Activated T-cell treated with anti-CD3 and anti-CD28 coated beads, Interleukin-2, amount 50 U/mL, for 24 hours (primary cell): ENCODE results near the gene QTRT2.

Source experiments
- DNase-seq: peaks from one replicate; pipeline ENCODE4 v3.0.0-alpha.2; 2020
- H3K27ac Mint-ChIP-seq: 2 replicates; pipeline ENCODE4 v1.8.0; 2020; ENCODE audit warnings: mild to moderate bottlenecking, mixed read lengths
- H3K27me3 Mint-ChIP-seq: 2 replicates; pipeline ENCODE4 v1.8.0; 2020; ENCODE audit warnings: mixed read lengths
- H3K36me3 Mint-ChIP-seq: 2 replicates; pipeline ENCODE4 v1.8.0; 2020; ENCODE audit warnings: low read depth, mixed read lengths
- H3K4me1 Mint-ChIP-seq: 2 replicates; pipeline ENCODE4 v1.8.0; 2020; ENCODE audit warnings: low read depth, mixed read lengths
- H3K4me3 Mint-ChIP-seq: 2 replicates; pipeline ENCODE4 v1.8.0; 2020; ENCODE audit warnings: mild to moderate bottlenecking, moderate library complexity, mixed read lengths
- H3K9me3 Mint-ChIP-seq: 2 replicates; pipeline ENCODE4 v1.8.0; 2020; ENCODE audit warnings: mixed read lengths

QTRT2 gene

GRCh38 chr3:114057011-114057347 lies 442 bp downstream of the QTRT2 start:
- H3K36me3 Mint-ChIP-seq = peaks cover 57% of the 10 kb centered on the region
- no peak for DNase-seq
- H3K27me3 Mint-ChIP-seq = no peaks in the 10 kb centered on the region
- no peaks in the 10 kb centered on the region for H3K9me3 Mint-ChIP-seq
- H3K27ac Mint-ChIP-seq = peak overlapping the region; percentile 99
- peak overlapping the region; percentile 95 for H3K4me3 Mint-ChIP-seq
- H3K4me1 Mint-ChIP-seq = peaks cover 50% of the 10 kb centered on the region

DNA sequence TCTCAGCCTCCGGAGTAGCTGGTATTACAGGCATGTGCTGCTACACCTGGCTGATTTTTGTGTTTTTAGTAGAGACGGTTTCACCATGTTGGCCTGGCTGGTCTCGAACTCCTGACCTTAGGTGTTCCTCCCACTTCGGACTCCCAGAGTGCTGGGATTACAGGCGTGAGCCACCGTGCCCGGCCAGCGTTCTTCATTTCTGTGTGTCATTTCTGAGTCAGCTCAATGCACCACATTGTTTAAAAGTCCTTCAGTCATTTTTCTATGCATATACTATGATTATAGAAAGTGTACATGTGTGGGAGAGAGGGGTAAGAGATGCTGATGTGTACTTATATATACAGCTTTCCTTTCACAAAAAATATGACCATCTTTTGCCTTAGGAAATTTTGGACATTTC lies 2.1 kb downstream of the QTRT2 start:
- H3K4me3 Mint-ChIP-seq = peak overlapping the region; percentile 95
- no peaks in the 10 kb centered on the region for H3K9me3 Mint-ChIP-seq
- H3K27ac Mint-ChIP-seq = no peak overlapping the region
- no peak for DNase-seq
- H3K27me3 Mint-ChIP-seq = no peaks in the 10 kb centered on the region
- H3K36me3 Mint-ChIP-seq = peaks cover 65% of the 10 kb centered on the region
- peaks cover 60% of the 10 kb centered on the region for H3K4me1 Mint-ChIP-seq

DNA sequence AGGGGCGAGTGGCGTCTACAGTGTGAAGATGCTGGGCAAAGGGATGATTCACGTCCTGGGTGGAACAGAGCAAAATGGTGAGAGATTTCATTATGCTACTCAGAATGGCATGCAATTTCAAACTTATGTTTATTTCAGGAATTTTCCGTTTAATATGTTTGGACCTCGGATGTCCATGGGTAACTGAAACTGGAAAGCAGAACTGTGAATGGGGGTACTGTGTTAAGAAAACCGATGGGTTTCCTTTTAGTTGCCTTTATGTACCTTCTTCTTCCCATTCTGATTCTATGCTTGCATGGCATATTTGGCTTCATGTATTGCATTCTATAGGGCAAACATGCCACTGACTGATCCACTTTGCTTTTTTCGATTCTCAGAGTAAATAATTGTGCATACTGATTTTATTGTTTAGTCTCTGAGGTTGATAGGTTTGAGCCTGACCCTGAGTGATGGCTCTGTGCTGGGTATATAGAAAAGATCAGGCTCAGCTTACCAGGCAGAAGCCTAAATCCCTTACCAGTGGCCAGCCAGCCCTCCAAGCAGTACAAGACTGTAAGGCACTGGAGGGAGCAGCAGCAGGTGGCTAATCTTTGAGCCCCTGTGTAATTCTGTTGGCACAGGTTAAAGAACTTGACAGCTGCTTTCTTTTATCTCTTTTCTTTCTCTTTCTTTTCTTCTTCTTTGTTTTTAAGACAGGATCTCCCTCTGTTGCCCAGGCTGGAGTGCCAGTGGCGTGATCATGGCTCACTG lies 4.5 kb downstream of the QTRT2 start:
- Mint-ChIP-seq H3K36me3 (peaks cover 83% of the 10 kb centered on the region), H3K27me3 (no peaks in the 10 kb centered on the region), H3K4me1 (peaks cover 60% of the 10 kb centered on the region), H3K27ac (no peak overlapping the region), H3K4me3 (no peak overlapping the region), H3K9me3 (no peaks in the 10 kb centered on the region)
- no peak for DNase-seq

- Mint-ChIP-seq H3K9me3 (no peaks in the 10 kb centered on the region), H3K4me1 (peaks cover 12% of the 10 kb centered on the region), H3K27me3 (no peaks in the 10 kb centered on the region), H3K27ac (no peak overlapping the region), H3K36me3 (peaks cover 91% of the 10 kb centered on the region), H3K4me3 (no peak overlapping the region)
- DNase-seq = no peak
Observed at GRCh38 chr3:114067804-114068203, 11.3 kb downstream of the QTRT2 start.

- Mint-ChIP-seq H3K4me1 (peaks cover 10% of the 10 kb centered on the region), H3K4me3 (no peak overlapping the region), H3K36me3 (peaks cover 94% of the 10 kb centered on the region), H3K9me3 (no peaks in the 10 kb centered on the region), H3K27ac (no peak overlapping the region), H3K27me3 (no peaks in the 10 kb centered on the region)
- DNase-seq = no peak
Observed at GRCh38 chr3:114068336-114068735, 11.8 kb downstream of the QTRT2 start.

DNA sequence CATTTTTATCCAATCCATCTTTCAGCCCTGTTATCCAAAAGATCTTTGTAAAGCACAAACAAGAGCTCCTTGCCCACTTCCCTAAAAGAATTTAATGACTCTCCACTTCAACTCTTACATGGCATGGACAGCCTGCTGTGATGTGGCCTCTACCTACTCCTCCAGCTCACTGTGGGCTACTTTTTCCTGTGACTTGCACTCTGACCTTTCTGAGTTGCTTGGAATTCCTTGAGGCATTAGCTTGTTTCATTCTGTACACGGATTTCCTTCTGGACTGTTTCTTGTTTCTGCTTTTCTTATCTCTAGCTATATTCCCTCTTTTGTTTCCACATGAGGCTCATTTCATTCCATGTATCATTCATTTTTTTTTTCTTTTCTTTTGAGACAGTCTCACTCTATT lies 15.2 kb downstream of the QTRT2 start:
- peak overlapping the region; percentile 2 for H3K27ac Mint-ChIP-seq

DNA sequence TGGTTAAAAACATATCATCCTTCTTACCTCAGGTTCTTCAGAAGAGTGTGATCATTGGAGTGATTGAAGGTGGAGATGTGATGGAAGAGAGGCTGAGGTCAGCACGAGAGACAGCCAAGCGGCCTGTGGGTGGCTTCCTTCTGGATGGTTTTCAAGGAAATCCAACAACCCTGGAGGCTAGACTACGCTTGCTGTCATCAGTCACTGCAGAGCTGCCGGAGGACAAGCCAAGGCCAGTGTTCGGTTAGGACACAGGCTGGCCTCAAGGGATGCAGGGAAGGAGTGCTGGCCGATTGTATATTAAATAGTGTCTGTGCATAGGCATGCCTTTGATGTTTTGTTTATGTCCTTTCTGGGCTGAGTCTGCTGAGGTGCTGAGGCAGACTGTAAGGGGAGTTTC lies 20.2 kb downstream of the QTRT2 start:
- no peak overlapping the region for H3K4me3 Mint-ChIP-seq
- no peak overlapping the region for H3K27ac Mint-ChIP-seq
- peaks cover 98% of the 10 kb centered on the region for H3K36me3 Mint-ChIP-seq
- no peaks in the 10 kb centered on the region for H3K4me1 Mint-ChIP-seq
- no peaks in the 10 kb centered on the region for H3K9me3 Mint-ChIP-seq
- no peaks in the 10 kb centered on the region for H3K27me3 Mint-ChIP-seq
- DNase-seq = no peak

More for the DNA sequence above, 15.2 kb downstream of the QTRT2 start:
- Mint-ChIP-seq H3K4me1 (no peaks in the 10 kb centered on the region), H3K9me3 (no peaks in the 10 kb centered on the region), H3K36me3 (peaks cover 99% of the 10 kb centered on the region), H3K27me3 (no peaks in the 10 kb centered on the region), H3K4me3 (no peak overlapping the region)
- no peak for DNase-seq

DNA sequence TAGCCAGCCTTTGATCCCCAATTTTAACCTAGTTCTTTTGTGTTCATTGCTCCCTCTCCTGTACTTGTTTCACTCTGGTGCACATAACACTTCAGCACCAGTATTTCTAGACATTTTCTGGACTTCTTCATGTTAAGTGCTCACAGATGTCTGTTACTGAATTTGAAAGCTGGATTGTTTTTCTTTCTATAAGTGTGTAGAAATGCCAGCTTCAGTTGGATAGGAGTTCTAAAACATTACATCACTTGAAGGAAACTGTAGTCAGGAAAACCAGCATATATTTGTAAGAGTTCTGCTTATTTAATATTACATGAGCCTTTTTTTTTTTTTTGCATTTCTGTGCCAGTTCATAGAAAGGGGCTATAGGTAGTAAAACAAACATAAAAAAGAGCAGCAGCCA lies 21.6 kb downstream of the QTRT2 start:
- no peak overlapping the region for H3K4me3 Mint-ChIP-seq
- H3K27ac Mint-ChIP-seq = no peak overlapping the region
- no peaks in the 10 kb centered on the region for H3K4me1 Mint-ChIP-seq
- H3K27me3 Mint-ChIP-seq = no peaks in the 10 kb centered on the region
- DNase-seq = no peak
- H3K36me3 Mint-ChIP-seq = peaks cover 99% of the 10 kb centered on the region
- H3K9me3 Mint-ChIP-seq = no peaks in the 10 kb centered on the region

GRCh38 chr3:114079761-114080160 lies 23.2 kb downstream of the QTRT2 start:
- no peaks in the 10 kb centered on the region for H3K4me1 Mint-ChIP-seq
- H3K27me3 Mint-ChIP-seq = no peaks in the 10 kb centered on the region
- no peak for DNase-seq
- H3K4me3 Mint-ChIP-seq = no peak overlapping the region
- H3K9me3 Mint-ChIP-seq = no peaks in the 10 kb centered on the region
- no peak overlapping the region for H3K27ac Mint-ChIP-seq
- H3K36me3 Mint-ChIP-seq = peaks cover 99% of the 10 kb centered on the region

DNA sequence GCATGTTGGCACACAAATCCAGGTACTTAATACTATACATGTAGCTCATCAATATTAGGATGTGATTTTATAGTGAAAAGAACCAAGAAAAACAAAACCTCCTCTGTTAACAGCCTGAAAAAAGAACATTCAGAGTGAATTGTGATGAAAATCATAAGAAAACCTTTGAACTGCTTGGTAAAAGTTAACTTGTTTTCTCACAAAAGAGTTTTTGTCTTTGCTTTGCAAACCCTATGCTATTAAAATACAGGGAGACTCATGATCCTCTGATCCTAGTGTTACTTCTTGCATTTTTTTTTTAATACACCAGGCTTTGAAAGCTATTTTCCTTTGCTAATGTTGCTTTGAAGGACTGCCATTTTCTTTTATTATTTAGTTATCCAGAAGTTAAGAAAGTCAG lies 23.7 kb downstream of the QTRT2 start:
- H3K36me3 Mint-ChIP-seq = peaks cover 99% of the 10 kb centered on the region
- DNase-seq = no peak
- no peak overlapping the region for H3K27ac Mint-ChIP-seq
- no peaks in the 10 kb centered on the region for H3K27me3 Mint-ChIP-seq
- H3K9me3 Mint-ChIP-seq = no peaks in the 10 kb centered on the region
- H3K4me1 Mint-ChIP-seq = no peaks in the 10 kb centered on the region
- H3K4me3 Mint-ChIP-seq = no peak overlapping the region

- Mint-ChIP-seq H3K27ac (no peak overlapping the region), H3K27me3 (no peaks in the 10 kb centered on the region), H3K36me3 (peaks cover 99% of the 10 kb centered on the region), H3K9me3 (no peaks in the 10 kb centered on the region), H3K4me1 (no peaks in the 10 kb centered on the region), H3K4me3 (no peak overlapping the region)
- DNase-seq = no peak
Observed at GRCh38 chr3:114081037-114081436, 24.5 kb downstream of the QTRT2 start.

DNA sequence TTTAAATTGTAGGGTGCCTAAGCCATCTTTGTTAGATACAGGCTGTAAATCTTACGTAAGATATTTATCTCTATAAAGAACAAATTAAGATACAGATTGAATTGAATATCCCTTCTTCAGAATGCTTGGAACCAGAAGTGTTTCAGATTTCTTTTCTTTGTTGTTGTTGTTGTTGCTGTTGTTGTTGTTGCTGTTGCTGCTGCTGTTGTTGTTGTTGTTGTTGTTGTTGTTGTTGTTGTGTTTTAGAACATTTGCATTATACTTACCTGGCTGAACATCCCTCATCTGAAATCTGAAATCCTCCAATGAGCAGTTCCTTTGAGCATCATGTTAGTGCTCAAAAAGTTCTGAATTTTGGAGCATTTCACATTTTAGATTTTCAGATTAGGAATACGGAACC lies 26.6 kb downstream of the QTRT2 start:
- Mint-ChIP-seq H3K27ac (peak overlapping the region; percentile 33), H3K4me1 (no peaks in the 10 kb centered on the region), H3K27me3 (no peaks in the 10 kb centered on the region), H3K4me3 (no peak overlapping the region), H3K9me3 (no peaks in the 10 kb centered on the region), H3K36me3 (peaks cover 99% of the 10 kb centered on the region)
- DNase-seq = no peak

GRCh38 chr3:114086356-114086755 lies 29.8 kb downstream of the QTRT2 start:
- Mint-ChIP-seq H3K27ac (no peak overlapping the region), H3K4me1 (no peaks in the 10 kb centered on the region), H3K9me3 (no peaks in the 10 kb centered on the region), H3K36me3 (peaks cover 70% of the 10 kb centered on the region), H3K4me3 (no peak overlapping the region), H3K27me3 (no peaks in the 10 kb centered on the region)
- DNase-seq = no peak

DNA sequence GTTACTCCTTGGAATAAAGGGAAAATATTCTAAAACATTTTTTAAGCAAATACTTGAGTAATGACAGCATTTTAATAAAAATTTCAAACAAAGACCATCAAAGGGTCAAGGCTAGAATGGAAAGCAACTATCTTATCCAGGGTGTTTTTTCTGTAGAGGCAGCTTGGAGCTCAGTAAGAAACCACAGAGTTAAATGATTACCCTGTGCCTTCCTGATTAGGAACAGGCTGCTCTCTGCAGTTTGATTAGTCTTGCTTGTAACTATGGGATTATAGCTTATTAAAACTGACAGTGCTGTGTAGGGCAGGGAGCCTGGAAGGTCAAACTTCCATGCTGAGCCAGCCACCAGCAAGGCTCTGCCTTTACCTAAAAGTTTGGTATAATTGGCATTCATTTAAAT lies 33.1 kb downstream of the QTRT2 start:
- H3K27ac Mint-ChIP-seq = no peak overlapping the region
- DNase-seq = no peak
- no peak overlapping the region for H3K4me3 Mint-ChIP-seq
- H3K9me3 Mint-ChIP-seq = no peaks in the 10 kb centered on the region
- H3K4me1 Mint-ChIP-seq = peaks cover 1% of the 10 kb centered on the region
- H3K36me3 Mint-ChIP-seq = peaks cover 37% of the 10 kb centered on the region
- no peaks in the 10 kb centered on the region for H3K27me3 Mint-ChIP-seq

DNA sequence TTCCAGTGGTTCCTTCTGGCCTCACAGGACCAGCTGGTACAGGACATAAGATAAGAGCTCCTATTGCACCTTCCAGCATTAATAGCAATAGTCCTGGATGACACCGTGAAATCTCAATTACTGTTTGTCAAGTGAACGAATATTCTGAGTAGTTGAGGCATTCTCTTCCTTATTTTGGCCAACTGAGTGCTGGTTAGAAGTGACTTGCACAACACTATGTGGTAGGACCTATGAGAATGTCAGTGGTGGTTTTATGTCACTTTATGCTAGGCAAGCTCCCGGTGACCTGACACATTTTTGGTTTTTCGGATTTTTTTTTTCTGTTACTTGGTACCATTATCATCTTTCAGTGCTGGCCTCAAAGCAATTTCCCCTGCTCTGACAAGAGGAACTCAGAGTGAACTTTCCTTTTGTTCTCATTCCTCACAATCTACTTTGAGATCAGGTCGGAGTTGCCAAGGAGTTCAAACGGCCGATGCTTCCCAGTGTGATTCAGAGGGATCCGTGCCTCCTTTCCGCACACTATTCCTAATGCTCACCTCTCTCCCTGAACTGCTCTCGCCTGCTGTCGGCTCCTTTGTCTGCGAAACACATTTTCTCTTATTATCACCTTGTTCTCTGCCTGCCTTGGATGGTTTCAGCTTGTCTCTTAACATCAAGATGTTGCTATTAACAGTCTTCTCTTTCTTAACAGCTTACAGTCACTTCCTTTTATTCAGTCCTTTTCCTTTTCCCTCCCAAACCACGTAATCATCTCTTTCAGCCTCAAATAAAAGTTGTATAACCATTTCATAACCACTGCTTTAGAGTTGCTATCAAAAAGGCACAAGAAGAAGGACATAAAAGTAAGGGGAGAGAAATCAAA lies 35.8 kb downstream of the QTRT2 start:
- Mint-ChIP-seq H3K27me3 (no peaks in the 10 kb centered on the region), H3K27ac (no peak overlapping the region), H3K36me3 (peaks cover 10% of the 10 kb centered on the region), H3K4me3 (no peak overlapping the region), H3K9me3 (no peaks in the 10 kb centered on the region), H3K4me1 (peaks cover 1% of the 10 kb centered on the region)
- no peak for DNase-seq
